Measurements from ENCODE around the gene ELP2. TPM values are rescaled to one million over a fixed set of nuclear protein-coding genes. Genes with fewer than 3 reads are reported as not detected.

The ELP2 gene
- total and polyA plus RNA-seq, 2 experiments from 2014 or later: 57.6 to 103 TPM

GRCh38 chr18:36211612-36212065 is 81.9 kb downstream of the ELP2 start:
- Histone ChIP-seq H3K27ac (peak overlapping the region; percentile 60), H3K79me2 (ENCODE audit: insufficient read depth) (peaks cover 7% of the 10 kb centered on the region), H3K9me2 (ENCODE audit: insufficient read depth) (no peaks in the 10 kb centered on the region), H3K9ac (0 out of 2 replicates have a peak overlapping the region, but pooled peaks have one; percentile 26), H4K20me1 (ENCODE audit: insufficient read depth) (0 out of 2 replicates have a peak, but pooled peaks cover 7% of the 10 kb centered on the region), H3F3A (ENCODE audit: insufficient read depth) (peaks cover 37% of the 10 kb centered on the region), H3K4me2 (ENCODE audit: unreplicated experiment) (no peak overlapping the region), H3K36me3 (ENCODE audit: low read depth) (peaks cover 35% of the 10 kb centered on the region), H2AFZ (no peak overlapping the region), H3K4me3 (no peak overlapping the region), H3K9me3 (ENCODE audit: low read depth) (no peaks in the 10 kb centered on the region), H3K27me3 (replicated peaks; ENCODE audit: insufficient read depth) (no peaks in the 10 kb centered on the region), H3K4me1 (ENCODE audit: insufficient read depth) (peaks cover 13% of the 10 kb centered on the region)
- WGBS, 2 experiments (ENCODE audit: low coverage in 1 of 2, low lambda C conversion rate in 2 of 2, missing lambda C conversion rate in 2 of 2): 39 to 48% methylated on average over 6 of the region's 6 CpGs
- TF ChIP-seq EZH2phosphoT487 (IDR thresholded peaks at IDR 0.05; ENCODE audit: insufficient read depth, low read depth) (no peak), EZH2 (IDR thresholded peaks at IDR 0.05; ENCODE audit: insufficient read depth, poor library complexity, severe bottlenecking) (no peak)
- peak; percentile 83 for DNase-seq
- in situ Hi-C loops (cut with MboI): no loop called here

GRCh38 chr18:36212301-36213171 is 82.8 kb downstream of the ELP2 start:
- WGBS, 2 experiments (ENCODE audit: low coverage in 1 of 2, low lambda C conversion rate in 2 of 2, missing lambda C conversion rate in 2 of 2): 62 to 71% methylated on average over 10 to 13 of the region's 13 CpGs
- Histone ChIP-seq H2AFZ (no peak overlapping the region), H3K79me2 (ENCODE audit: insufficient read depth) (peaks cover 2% of the 10 kb centered on the region), H3K27me3 (replicated peaks; ENCODE audit: insufficient read depth) (no peaks in the 10 kb centered on the region), H3K36me3 (ENCODE audit: low read depth) (peaks cover 28% of the 10 kb centered on the region), H3K9me2 (ENCODE audit: insufficient read depth) (no peaks in the 10 kb centered on the region), H3K9ac (no peak overlapping the region), H3K27ac (peak overlapping the region; percentile 60), H3K9me3 (ENCODE audit: low read depth) (no peaks in the 10 kb centered on the region), H3K4me3 (no peak overlapping the region), H3F3A (ENCODE audit: insufficient read depth) (peaks cover 33% of the 10 kb centered on the region), H3K4me1 (ENCODE audit: insufficient read depth) (peaks cover 13% of the 10 kb centered on the region), H4K20me1 (ENCODE audit: insufficient read depth) (0 out of 2 replicates have a peak, but pooled peaks cover 7% of the 10 kb centered on the region), H3K4me2 (ENCODE audit: unreplicated experiment) (no peak overlapping the region)
- in situ Hi-C loops (cut with MboI): no loop called here
- TF ChIP-seq EZH2phosphoT487 (IDR thresholded peaks at IDR 0.05; ENCODE audit: insufficient read depth, low read depth): no peak
- TF ChIP-seq EZH2 (IDR thresholded peaks at IDR 0.05; ENCODE audit: insufficient read depth, poor library complexity, severe bottlenecking): no peak
- DNase-seq: peak; percentile 6

GRCh38 chr18:36214811-36215210 is 85.1 kb downstream of the ELP2 start:
- Histone ChIP-seq H3K27ac (no peak overlapping the region), H3K4me2 (ENCODE audit: unreplicated experiment) (no peak overlapping the region), H3K4me3 (no peak overlapping the region), H2AFZ (no peak overlapping the region), H3K9ac (no peak overlapping the region), H3K27me3 (replicated peaks; ENCODE audit: insufficient read depth) (no peaks in the 10 kb centered on the region), H3K36me3 (ENCODE audit: low read depth) (peaks cover 32% of the 10 kb centered on the region; the same call in 1 of the 2 replicates), H3K9me3 (ENCODE audit: low read depth) (no peaks in the 10 kb centered on the region), H3K9me2 (ENCODE audit: insufficient read depth) (no peaks in the 10 kb centered on the region), H3F3A (ENCODE audit: insufficient read depth) (peaks cover 21% of the 10 kb centered on the region), H3K79me2 (ENCODE audit: insufficient read depth) (no peaks in the 10 kb centered on the region; the same call in 1 of the 2 replicates), H4K20me1 (ENCODE audit: insufficient read depth) (0 out of 2 replicates have a peak, but pooled peaks cover 3% of the 10 kb centered on the region), H3K4me1 (ENCODE audit: insufficient read depth) (peaks cover 13% of the 10 kb centered on the region)
- in situ Hi-C loops (cut with MboI): no loop called here
- 98 to 99% methylated on average over 8 of the region's 8 CpGs for WGBS, 2 experiments (ENCODE audit: low coverage in 1 of 2, low lambda C conversion rate in 2 of 2, missing lambda C conversion rate in 2 of 2)
- DNase-seq: no peak
- no peak for TF ChIP-seq EZH2phosphoT487 (IDR thresholded peaks at IDR 0.05; ENCODE audit: insufficient read depth, low read depth)
- no peak for TF ChIP-seq EZH2 (IDR thresholded peaks at IDR 0.05; ENCODE audit: insufficient read depth, poor library complexity, severe bottlenecking)

- DNase-seq: no peak
- H4K20me1 ChIP-seq (ENCODE audit: insufficient read depth): no peaks in the 10 kb centered on the region
- H3K27ac ChIP-seq: no peak overlapping the region
- no peaks in the 10 kb centered on the region for H3K27me3 ChIP-seq (replicated peaks; ENCODE audit: insufficient read depth)
- peaks cover 28% of the 10 kb centered on the region; the same call in 1 of the 2 replicates for H3K36me3 ChIP-seq (ENCODE audit: low read depth)
- H3K4me2 ChIP-seq (ENCODE audit: unreplicated experiment): no peak overlapping the region
- H3F3A ChIP-seq (ENCODE audit: insufficient read depth): peaks cover 14% of the 10 kb centered on the region
- no peaks in the 10 kb centered on the region for H3K9me2 ChIP-seq (ENCODE audit: insufficient read depth)
- peaks cover 13% of the 10 kb centered on the region for H3K4me1 ChIP-seq (ENCODE audit: insufficient read depth)
- no peak overlapping the region for H3K9ac ChIP-seq
- in situ Hi-C loops (cut with MboI): no loop called here
- no peaks in the 10 kb centered on the region for H3K9me3 ChIP-seq (ENCODE audit: low read depth)
- H3K4me3 ChIP-seq: no peak overlapping the region
- no peak for TF ChIP-seq EZH2phosphoT487 (IDR thresholded peaks at IDR 0.05; ENCODE audit: insufficient read depth, low read depth)
- TF ChIP-seq EZH2 (IDR thresholded peaks at IDR 0.05; ENCODE audit: insufficient read depth, poor library complexity, severe bottlenecking): no peak
- WGBS, 2 experiments (ENCODE audit: low coverage in 1 of 2, low lambda C conversion rate in 2 of 2, missing lambda C conversion rate in 2 of 2): 78 to 83% methylated on average over 9 of the region's 9 CpGs
- H3K79me2 ChIP-seq (ENCODE audit: insufficient read depth): no peaks in the 10 kb centered on the region; the same call in 1 of the 2 replicates
- no peak overlapping the region for H2AFZ ChIP-seq
These were observed 85.9 kb downstream of the ELP2 start for GRCh38 chr18:36215577-36215976.

Measured in GM23248 (cell line).